ENCODE measurements around the gene KPNA4. TPM values are rescaled to one million over a fixed set of nuclear protein-coding genes. Genes with fewer than 3 reads are reported as not detected.

KPNA4 gene
- polyA plus RNA-seq, 2 of the 4 experiments (the other 2 are of a cell fraction), result 35.0 to 36.5 TPM

- POLR2A ChIA-PET, result interaction anchor here (0.6 to 0.7 kb wide), 2 partner anchors 10 to 79 kb away, joined by 3 to 5 read pairs; no protein-coding TSS in a partner anchor
- peak overlapping the region; percentile 98 for H3K27ac ChIP-seq
Measured at GRCh38 chr3:160564258-160564911, 986 bp downstream of the KPNA4 start.

GRCh38 chr3:160562952-160563351 is 2.4 kb downstream of the KPNA4 start:
- ATAC-seq, result no peak
- Histone ChIP-seq H3K4me1 (peaks cover 43% of the 10 kb centered on the region; the same call in 2 of the 3 replicates), H3K4me2 (peak overlapping the region; percentile 90), H3K4me3 (peak overlapping the region; percentile 85; the same call in 1 of the 3 replicates), H3K27ac (no peak overlapping the region), H3K9me3 (no peaks in the 10 kb centered on the region)
- TF ChIP-seq PBX3 (IDR thresholded peaks at IDR 0.05) (no peak), E2F6 (IDR thresholded peaks at IDR 0.05; ENCODE audit: borderline replicate concordance, low read depth) (no peak), CHD4 (IDR thresholded peaks at IDR 0.05; ENCODE audit: borderline replicate concordance) (no peak), REST (IDR thresholded peaks at IDR 0.05) (no peak), SMC3 (IDR thresholded peaks at IDR 0.05) (no peak)
- FAIRE-seq, result no peak
- whole genome bisulfite sequencing (ENCODE audit: missing lambda C conversion rate), result 73% methylated on average over 3 of the region's 3 CpGs
- POLR2A ChIA-PET, result no interaction called here
- CTCF ChIA-PET, result interaction anchor here (1.2 to 1.4 kb wide), 2 partner anchors 8 to 14 kb away, joined by 4 to 5 read pairs; no protein-coding TSS in a partner anchor
- DNase-seq (ENCODE audit: low read depth in 1 of 2, low spot score in 1 of 2), result no peak

More at GRCh38 chr3:160564258-160564911, 986 bp downstream of the KPNA4 start:
- Histone ChIP-seq H3K4me2 (peak overlapping the region; percentile 90), H3K4me1 (peaks cover 43% of the 10 kb centered on the region; the same call in 2 of the 3 replicates), H3K4me3 (peak overlapping the region; percentile 85), H3K9me3 (no peaks in the 10 kb centered on the region)
- ATAC-seq (peak in 1 of 2 experiments; percentile 4; a peak in 1 of 6 replicates), DNase-seq (ENCODE audit: low read depth in 1 of 2, low spot score in 1 of 2) (peak; percentile 12 to 32), FAIRE-seq (no peak)
- CTCF ChIA-PET, result interaction anchor here (1.2 to 1.4 kb wide), 2 partner anchors 9 to 15 kb away, joined by 4 to 5 read pairs; no protein-coding TSS in a partner anchor
- TF ChIP-seq USF2 (IDR thresholded peaks at IDR 0.05), result no peak
- TF ChIP-seq GATA3 (IDR thresholded peaks at IDR 0.05; ENCODE audit: borderline replicate concordance), result no peak
- no peak for TF ChIP-seq EP300 (IDR thresholded peaks at IDR 0.05)
- TF ChIP-seq JUN (IDR thresholded peaks at IDR 0.05), result no peak
- TF ChIP-seq KDM1A (IDR thresholded peaks at IDR 0.05; ENCODE audit: low read depth), result no peak
- no peak for TF ChIP-seq FOXS1 (CRISPR knock-in tag; IDR thresholded peaks at IDR 0.05)
- no peak for TF ChIP-seq ESRRA (IDR thresholded peaks at IDR 0.05; ENCODE audit: borderline replicate concordance, low read length)
- TF ChIP-seq RARB (CRISPR knock-in tag; IDR thresholded peaks at IDR 0.05), result no peak
- no peak for TF ChIP-seq HOXB13 (CRISPR knock-in tag; IDR thresholded peaks at IDR 0.05; ENCODE audit: low read depth)
- TF ChIP-seq RCOR1 (IDR thresholded peaks at IDR 0.05; ENCODE audit: low read depth, low read length), result no peak
- TF ChIP-seq BHLHE40 (IDR thresholded peaks at IDR 0.05; ENCODE audit: low read depth, low read length), result no peak
- no peak for TF ChIP-seq FOSL2 (IDR thresholded peaks at IDR 0.05)
- no peak for TF ChIP-seq FOSL2 (CRISPR knock-in tag; IDR thresholded peaks at IDR 0.05)
- no peak for TF ChIP-seq MAZ (IDR thresholded peaks at IDR 0.05; ENCODE audit: borderline replicate concordance, low read depth, low read length)
- TF ChIP-seq SREBF2 (IDR thresholded peaks at IDR 0.05), result no peak
- 2% methylated on average over 9 of the region's 34 CpGs for whole genome bisulfite sequencing (ENCODE audit: missing lambda C conversion rate)
